ENCODE results near the gene RANBP9.

The RANBP9 gene

GRCh38 chr6:13694562-13694961 lies 17.1 kb downstream of the RANBP9 start:
- no peak for ATAC-seq
- no peak for TF ChIP-seq ZFP3 (CRISPR knock-in tag; IDR thresholded peaks at IDR 0.05)
- TF ChIP-seq ZC3H10 (CRISPR knock-in tag; IDR thresholded peaks at IDR 0.05) = no peak
- no peak for TF ChIP-seq ARNTL (CRISPR knock-in tag; IDR thresholded peaks at IDR 0.05; ENCODE audit: borderline replicate concordance, low read depth)
- no peak for TF ChIP-seq ISL1 (CRISPR knock-in tag; IDR thresholded peaks at IDR 0.05)
- TF ChIP-seq TCF4 (CRISPR knock-in tag; IDR thresholded peaks at IDR 0.05; ENCODE audit: borderline replicate concordance) = no peak
- TF ChIP-seq ESRRG (CRISPR knock-in tag; IDR thresholded peaks at IDR 0.05) = no peak
- no peak for TF ChIP-seq CSRNP3 (CRISPR knock-in tag; IDR thresholded peaks at IDR 0.05)

- no peak for ATAC-seq
- TF ChIP-seq RARB (CRISPR knock-in tag; IDR thresholded peaks at IDR 0.05) (no peak), SNAI2 (CRISPR knock-in tag; IDR thresholded peaks at IDR 0.05) (no peak), CSDC2 (CRISPR knock-in tag; IDR thresholded peaks at IDR 0.05) (no peak), TCF4 (CRISPR knock-in tag; IDR thresholded peaks at IDR 0.05; ENCODE audit: borderline replicate concordance) (no peak), ISL1 (CRISPR knock-in tag; IDR thresholded peaks at IDR 0.05) (no peak), ZNF565 (CRISPR knock-in tag; conservative IDR thresholded peaks at IDR 0.05; ENCODE audit: low read depth) (no peak), CREB5 (CRISPR knock-in tag; IDR thresholded peaks at IDR 0.05; ENCODE audit: low read depth) (no peak), ESRRG (CRISPR knock-in tag; IDR thresholded peaks at IDR 0.05) (no peak), OSR1 (CRISPR knock-in tag; IDR thresholded peaks at IDR 0.05) (no peak), ZC3H10 (CRISPR knock-in tag; IDR thresholded peaks at IDR 0.05) (no peak), ZNF70 (CRISPR knock-in tag; IDR thresholded peaks at IDR 0.05) (no peak), TSHZ2 (CRISPR knock-in tag; IDR thresholded peaks at IDR 0.05) (no peak), GLIS3 (CRISPR knock-in tag; IDR thresholded peaks at IDR 0.05) (no peak)
- TF ChIP-seq, protein P1, sequence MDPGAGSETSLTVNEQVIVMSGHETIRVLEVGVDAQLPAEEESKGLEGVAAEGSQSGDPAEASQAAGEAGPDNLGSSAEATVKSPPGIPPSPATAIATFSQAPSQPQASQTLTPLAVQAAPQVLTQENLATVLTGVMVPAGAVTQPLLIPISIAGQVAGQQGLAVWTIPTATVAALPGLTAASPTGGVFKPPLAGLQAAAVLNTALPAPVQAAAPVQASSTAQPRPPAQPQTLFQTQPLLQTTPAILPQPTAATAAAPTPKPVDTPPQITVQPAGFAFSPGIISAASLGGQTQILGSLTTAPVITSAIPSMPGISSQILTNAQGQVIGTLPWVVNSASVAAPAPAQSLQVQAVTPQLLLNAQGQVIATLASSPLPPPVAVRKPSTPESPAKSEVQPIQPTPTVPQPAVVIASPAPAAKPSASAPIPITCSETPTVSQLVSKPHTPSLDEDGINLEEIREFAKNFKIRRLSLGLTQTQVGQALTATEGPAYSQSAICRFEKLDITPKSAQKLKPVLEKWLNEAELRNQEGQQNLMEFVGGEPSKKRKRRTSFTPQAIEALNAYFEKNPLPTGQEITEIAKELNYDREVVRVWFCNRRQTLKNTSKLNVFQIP (CRISPR knock-in tag; IDR thresholded peaks at IDR 0.05; ENCODE audit: borderline replicate concordance, low read depth) = no peak
These were observed 22.0 kb downstream of the RANBP9 start for GRCh38 chr6:13689511-13690256.

- ATAC-seq = no peak
- no peak for TF ChIP-seq GLIS3 (CRISPR knock-in tag; IDR thresholded peaks at IDR 0.05)
- TF ChIP-seq ZNF8 (CRISPR knock-in tag; IDR thresholded peaks at IDR 0.05) = no peak
- TF ChIP-seq ZNF565 (CRISPR knock-in tag; conservative IDR thresholded peaks at IDR 0.05; ENCODE audit: low read depth) = no peak
- TF ChIP-seq CSDC2 (CRISPR knock-in tag; IDR thresholded peaks at IDR 0.05) = no peak
- no peak for TF ChIP-seq SNAI2 (CRISPR knock-in tag; IDR thresholded peaks at IDR 0.05)
- no peak for TF ChIP-seq ZC3H10 (CRISPR knock-in tag; IDR thresholded peaks at IDR 0.05)
- no peak for TF ChIP-seq ZNF70 (CRISPR knock-in tag; IDR thresholded peaks at IDR 0.05)
- no peak for TF ChIP-seq ISL1 (CRISPR knock-in tag; IDR thresholded peaks at IDR 0.05)
- no peak for TF ChIP-seq TCF4 (CRISPR knock-in tag; IDR thresholded peaks at IDR 0.05; ENCODE audit: borderline replicate concordance)
- no peak for TF ChIP-seq ARNTL (CRISPR knock-in tag; IDR thresholded peaks at IDR 0.05; ENCODE audit: borderline replicate concordance, low read depth)
- TF ChIP-seq CSRNP3 (CRISPR knock-in tag; IDR thresholded peaks at IDR 0.05) = no peak
- no peak for TF ChIP-seq TOX (CRISPR knock-in tag; IDR thresholded peaks at IDR 0.05; ENCODE audit: borderline replicate concordance)
- TF ChIP-seq ZFP3 (CRISPR knock-in tag; IDR thresholded peaks at IDR 0.05) = no peak
- TF ChIP-seq BACH2 (CRISPR knock-in tag; IDR thresholded peaks at IDR 0.05; ENCODE audit: borderline replicate concordance) = no peak
- no peak for TF ChIP-seq TSHZ2 (CRISPR knock-in tag; IDR thresholded peaks at IDR 0.05)
- TF ChIP-seq, protein P2, sequence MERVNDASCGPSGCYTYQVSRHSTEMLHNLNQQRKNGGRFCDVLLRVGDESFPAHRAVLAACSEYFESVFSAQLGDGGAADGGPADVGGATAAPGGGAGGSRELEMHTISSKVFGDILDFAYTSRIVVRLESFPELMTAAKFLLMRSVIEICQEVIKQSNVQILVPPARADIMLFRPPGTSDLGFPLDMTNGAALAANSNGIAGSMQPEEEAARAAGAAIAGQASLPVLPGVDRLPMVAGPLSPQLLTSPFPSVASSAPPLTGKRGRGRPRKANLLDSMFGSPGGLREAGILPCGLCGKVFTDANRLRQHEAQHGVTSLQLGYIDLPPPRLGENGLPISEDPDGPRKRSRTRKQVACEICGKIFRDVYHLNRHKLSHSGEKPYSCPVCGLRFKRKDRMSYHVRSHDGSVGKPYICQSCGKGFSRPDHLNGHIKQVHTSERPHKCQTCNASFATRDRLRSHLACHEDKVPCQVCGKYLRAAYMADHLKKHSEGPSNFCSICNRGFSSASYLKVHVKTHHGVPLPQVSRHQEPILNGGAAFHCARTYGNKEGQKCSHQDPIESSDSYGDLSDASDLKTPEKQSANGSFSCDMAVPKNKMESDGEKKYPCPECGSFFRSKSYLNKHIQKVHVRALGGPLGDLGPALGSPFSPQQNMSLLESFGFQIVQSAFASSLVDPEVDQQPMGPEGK (CRISPR knock-in tag; IDR thresholded peaks at IDR 0.05; ENCODE audit: borderline replicate concordance) = no peak
These were observed 22.9 kb downstream of the RANBP9 start for GRCh38 chr6:13688692-13689196.

Measured in SK-N-SH treated with all-trans-retinoic acid at 6 μM for 48 hours (cell line).